ENCODE measurements around the gene UGDH. TPM values are rescaled to one million over a fixed set of nuclear protein-coding genes. Genes with fewer than 3 reads are reported as not detected.
A peak's percentile ranks its signal among the peaks of the same experiment; 100 is the strongest.

UGDH gene
- total and polyA plus RNA-seq, 9 of the 15 experiments (the other 6 are each of a cell fraction or from before 2014, with no cell fraction given): 5.5 to 21.7 (median 16.2) TPM

GRCh38 chr4:39456946-39457763 lies 70.1 kb downstream of the UGDH start (continued):
- TF ChIP-seq RBM25 (IDR thresholded peaks at IDR 0.05; ENCODE audit: low read depth, low read length, severe bottlenecking) (peak; percentile 14), RBM17 (IDR thresholded peaks at IDR 0.05; ENCODE audit: borderline replicate concordance, low read depth, low read length) (no peak), SPI1 (IDR thresholded peaks at IDR 0.05; ENCODE audit: borderline replicate concordance, low read depth, low read length) (peak; percentile 19; the same call in 1 of the 2 replicates), SREBF1 (IDR thresholded peaks at IDR 0.05; ENCODE audit: borderline replicate concordance, low read depth, low read length) (no peak), NCOA2 (IDR thresholded peaks at IDR 0.05; ENCODE audit: partially characterized antibody in 2 of 2) (no peak), CREM (IDR thresholded peaks at IDR 0.05; ENCODE audit: low read depth) (no peak), PHF20 (IDR thresholded peaks at IDR 0.05; ENCODE audit: partially characterized antibody) (no peak), FOXK2 (conservative IDR thresholded peaks at IDR 0.05 in 1 of 2, IDR thresholded peaks at IDR 0.05 in 1 of 2; ENCODE audit: low read depth in 2 of 2) (no peak), CHD1 (IDR thresholded peaks at IDR 0.05; ENCODE audit: low read length) (peak; percentile 11), NFYB (IDR thresholded peaks at IDR 0.05; ENCODE audit: extremely low read depth, insufficient read length) (no peak), ZNF3 (CRISPR knock-in tag; IDR thresholded peaks at IDR 0.05) (no peak), SRSF3 (IDR thresholded peaks at IDR 0.05; ENCODE audit: insufficient read depth, low read length) (no peak), MYNN (IDR thresholded peaks at IDR 0.05) (no peak), MYNN (CRISPR knock-in tag; IDR thresholded peaks at IDR 0.05) (no peak), ZNF316 (IDR thresholded peaks at IDR 0.05) (no peak)
- TF ChIP-seq, protein P1, sequence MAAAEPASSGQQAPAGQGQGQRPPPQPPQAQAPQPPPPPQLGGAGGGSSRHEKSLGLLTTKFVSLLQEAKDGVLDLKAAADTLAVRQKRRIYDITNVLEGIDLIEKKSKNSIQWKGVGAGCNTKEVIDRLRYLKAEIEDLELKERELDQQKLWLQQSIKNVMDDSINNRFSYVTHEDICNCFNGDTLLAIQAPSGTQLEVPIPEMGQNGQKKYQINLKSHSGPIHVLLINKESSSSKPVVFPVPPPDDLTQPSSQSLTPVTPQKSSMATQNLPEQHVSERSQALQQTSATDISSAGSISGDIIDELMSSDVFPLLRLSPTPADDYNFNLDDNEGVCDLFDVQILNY (CRISPR knock-in tag; IDR thresholded peaks at IDR 0.05): no peak
